ENCODE data around the gene RHBDL3. TPM values are rescaled to one million over a fixed set of nuclear protein-coding genes. Genes with fewer than 3 reads are reported as not detected.

RHBDL3 gene, protein sequence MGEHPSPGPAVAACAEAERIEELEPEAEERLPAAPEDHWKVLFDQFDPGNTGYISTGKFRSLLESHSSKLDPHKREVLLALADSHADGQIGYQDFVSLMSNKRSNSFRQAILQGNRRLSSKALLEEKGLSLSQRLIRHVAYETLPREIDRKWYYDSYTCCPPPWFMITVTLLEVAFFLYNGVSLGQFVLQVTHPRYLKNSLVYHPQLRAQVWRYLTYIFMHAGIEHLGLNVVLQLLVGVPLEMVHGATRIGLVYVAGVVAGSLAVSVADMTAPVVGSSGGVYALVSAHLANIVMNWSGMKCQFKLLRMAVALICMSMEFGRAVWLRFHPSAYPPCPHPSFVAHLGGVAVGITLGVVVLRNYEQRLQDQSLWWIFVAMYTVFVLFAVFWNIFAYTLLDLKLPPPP
- total RNA-seq (2022; extraction: Qiagen RNA extraction), result 2.9 to 5.1 TPM (median 4.3 TPM) in 5 replicates

GRCh38 chr17:32265192-32265923 lies at the start of gene RHBDL3:
Gene RHBDL3 (plus strand): TSS chr17:32265832. CDS start chr17:32266190, 358 bp downstream.

GRCh38 chr17:32341857-32342602 lies 76.4 kb downstream of the RHBDL3 start, which contains the start of gene C17orf75:
Gene C17orf75 (minus strand): TSS chr17:32342173. CDS start chr17:32342139, 34 bp downstream.

GRCh38 chr17:32349854-32350665 lies 84.4 kb downstream of the RHBDL3 start, which contains the start of gene ZNF207:
Gene ZNF207 (plus strand): TSS chr17:32350157. CDS start chr17:32350286, 129 bp downstream.

Other genes starting within 250 kb of the RHBDL3 start
- 18.2 to 24.2 TPM (median 23.3 TPM) in 5 replicates for gene RHOT1, start 123.3 kb upstream of the RHBDL3 start, total RNA-seq (2022; extraction: Qiagen RNA extraction)
- gene C17orf75, start 76.3 kb downstream of the RHBDL3 start, total RNA-seq (2022; extraction: Qiagen RNA extraction), result 25.1 to 33.1 TPM (median 27.8 TPM) in 5 replicates
- gene ZNF207, start 84.3 kb downstream of the RHBDL3 start, total RNA-seq (2022; extraction: Qiagen RNA extraction), result 213 to 238 TPM (median 223 TPM) in 5 replicates
- 159 to 232 TPM (median 168 TPM) in 5 replicates for gene PSMD11, start 178.7 kb downstream of the RHBDL3 start, total RNA-seq (2022; extraction: Qiagen RNA extraction)
- 6.1 to 6.7 TPM (median 6.3 TPM) in 5 replicates for gene CDK5R1, start 221.2 kb downstream of the RHBDL3 start, total RNA-seq (2022; extraction: Qiagen RNA extraction)

Data from A549 treated with AZD2906 at 1 μM for 4 hours (cell line).